Heart right ventricle (tissue), 16 donors: ENCODE measurements around the gene LDAH. TPM values are rescaled to one million over a fixed set of nuclear protein-coding genes. Genes with fewer than 3 reads are reported as not detected.

Source experiments
- ATAC-seq, 8 donors: fragments of 200-7000 bp; cut with Tn5 transposase; one replicate each; pipeline ENCODE4 v1.9.1; 2020; ENCODE audit warnings: mild to moderate bottlenecking in 8 of 8, moderate library complexity in 8 of 8, moderate number of reproducible peaks in 1 of 8
- DNase-seq, 2 donors: peaks; one replicate each; pipeline ENCODE4 v3.0.0-alpha.2; 2020
- H3K27ac ChIP-seq, 10 donors: fragments of 200-600 bp; sonication (generic) in 2 of 10; one replicate each; pipeline versions ENCODE4 v1.5.0 to v1.8.0; 2020 to 2022; ENCODE audit warnings: mild to moderate bottlenecking in 3 of 10
- H3K27me3 ChIP-seq, 7 donors: fragments of 200-600 bp; one replicate each; pipeline ENCODE4 v1.8.0; 2021 to 2022; ENCODE audit warnings: mild to moderate bottlenecking in 2 of 7
- H3K36me3 ChIP-seq, 9 donors: fragments of 200-600 bp; sonication (generic) in 1 of 9; one replicate each; pipeline versions ENCODE4 v1.5.0 to v1.8.0; 2020 to 2022; ENCODE audit warnings: mild to moderate bottlenecking in 2 of 9
- H3K4me1 ChIP-seq, 9 donors: fragments of 200-600 bp; sonication (generic) in 1 of 9; one replicate each; pipeline versions ENCODE4 v1.5.0 to v1.8.0; 2020 to 2022; ENCODE audit warnings: mild to moderate bottlenecking in 4 of 9
- H3K4me3 ChIP-seq, 10 donors: fragments of 200-600 bp; sonication (generic) in 2 of 10; one replicate each; pipeline versions ENCODE4 v1.5.0 to v1.8.0; 2020 to 2022; ENCODE audit warnings: mild to moderate bottlenecking in 7 of 10, moderate library complexity in 2 of 10
- H3K9me3 ChIP-seq, 11 donors: fragments of 200-600 bp in 10 of 11; sonication (generic) in 2 of 11; one replicate each; pipeline versions ENCODE4 v1.5.0 to v1.8.0; 2013 to 2022; ENCODE audit warnings: mild to moderate bottlenecking in 2 of 11, control low read depth in 1 of 11, moderate library complexity in 1 of 11
- WGBS, 2 donors: extraction: QIAGEN DNeasy Blood & Tissue Kit; methylation state at CpG; one replicate each; pipeline ENCODE4 v1.1.7; 2013; ENCODE audit warnings: inconsistent platforms in 1 of 2; 5-methylcytosine and 5-hydroxymethylcytosine counted together
- intact Hi-C, 10 donors: fragments of 100-400 bp; cut with DNase I; formaldehyde crosslinking; loops; one replicate each; pipeline versions ENCODE4 v1.11.1 to v1.14.2; 2022
- polyA plus RNA-seq, 2 donors: library from polyadenylated mRNA; stranded (reverse); fragments of 200-250 nt; gene quantifications; one replicate each; pipeline ENCODE4 v1.2.3, GENCODE V29; 2013
- total RNA-seq, 10 donors: library from RNA; stranded (reverse); fragmentation: NEBNext Ultra II Directional in 3 of 10; extraction: Animal tissue kit (Norgen Biotek cat#: 25700) in 3 of 10; gene quantifications; one replicate each; pipeline versions ENCODE4 v1.2.1 to v1.2.4, GENCODE V29; 2021 to 2023
- TF ChIP-seq, protein P1 (sequence below), 9 donors: fragments of 200-600 bp; sonication (generic) in 2 of 9; IDR thresholded peaks; one replicate each; pipeline versions ENCODE4 v1.5.0 to v1.8.0; 2021 to 2022; ENCODE audit warnings: antibody characterized with exemption in 9 of 9, mild to moderate bottlenecking in 5 of 9, moderate library complexity in 1 of 9
- donor health status: Arrhythmogenic right ventricular cardiomyopathy.
- donor health status: ischemic (EF 13 %, LVEDD 7.1; RV severe dilation, severe dysfunction).
- donor health status: healthy with polysubstance abuse.
- donor health status: DM: no; HTN: yes; CAD: no.
- donor health status: DM: no; HTN: no; CAD: no.
- donor health status: ischemic (EF 25% LVEDD 6.9; RV normal size, moderate dysfunction).
- donor health status: ischemic (EF 25% LVEDD 5.7; RV mildly dilated, moderate dysfunction).
- donor health status: healthy.
- donor health status: DM: yes; HTN: yes; CAD: no.
- donor health status: Ischemic cardiomyopathy.
- donor health status: ischemic (EF 35%, LVEDD 5.7; RV mildly dilated, moderate dysfunction).
- donor health status: nonischemic (EF 11% LVEDD 7.7; RV severe dilation, severe dysfunction).
- donor health status: DM: yes; HTN: yes; CAD: no.
- donor health status: PGD.
- donor health status: ischemic (EF 29% LVEDD 5.4; RV normal size, mild dysfunction).
- donor health status: nonischemic (EF 23%, LVEDD 6.1; RV moderate dilation, normal function).

LDAH gene
- total and polyA plus RNA-seq, 12 donors: 1.5 to 11.3 (median 5.4) TPM

- DNase-seq (peak; percentile 88 to 91), ATAC-seq (peak; percentile 80 to 93 (median 90))
- TF ChIP-seq, protein P1, sequence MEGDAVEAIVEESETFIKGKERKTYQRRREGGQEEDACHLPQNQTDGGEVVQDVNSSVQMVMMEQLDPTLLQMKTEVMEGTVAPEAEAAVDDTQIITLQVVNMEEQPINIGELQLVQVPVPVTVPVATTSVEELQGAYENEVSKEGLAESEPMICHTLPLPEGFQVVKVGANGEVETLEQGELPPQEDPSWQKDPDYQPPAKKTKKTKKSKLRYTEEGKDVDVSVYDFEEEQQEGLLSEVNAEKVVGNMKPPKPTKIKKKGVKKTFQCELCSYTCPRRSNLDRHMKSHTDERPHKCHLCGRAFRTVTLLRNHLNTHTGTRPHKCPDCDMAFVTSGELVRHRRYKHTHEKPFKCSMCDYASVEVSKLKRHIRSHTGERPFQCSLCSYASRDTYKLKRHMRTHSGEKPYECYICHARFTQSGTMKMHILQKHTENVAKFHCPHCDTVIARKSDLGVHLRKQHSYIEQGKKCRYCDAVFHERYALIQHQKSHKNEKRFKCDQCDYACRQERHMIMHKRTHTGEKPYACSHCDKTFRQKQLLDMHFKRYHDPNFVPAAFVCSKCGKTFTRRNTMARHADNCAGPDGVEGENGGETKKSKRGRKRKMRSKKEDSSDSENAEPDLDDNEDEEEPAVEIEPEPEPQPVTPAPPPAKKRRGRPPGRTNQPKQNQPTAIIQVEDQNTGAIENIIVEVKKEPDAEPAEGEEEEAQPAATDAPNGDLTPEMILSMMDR (IDR thresholded peaks at IDR 0.05): peak; percentile 88 to 98 (median 94)
- peaks cover 32 to 72% (median 49%) of the 10 kb centered on the region in 9 donors for H3K4me1 ChIP-seq
- intact Hi-C loops: loop anchor here in 9 of 10 donors (1.0 to 10.0 kb wide), 11 partner anchors 34 to 194 kb away; partner anchors contain the start of gene RHOB (in 1 of the 9)
- 26 to 29% methylated on average over 32 of the region's 32 CpGs for WGBS, 2 donors
- H3K36me3 ChIP-seq: peaks cover 0 to 75% (median 8%) of the 10 kb centered on the region in 9 donors
- peak overlapping the region; percentile 32 to 87 (median 74) for H3K27ac ChIP-seq
- H3K9me3 ChIP-seq: no peaks in the 10 kb centered on the region
- H3K4me3 ChIP-seq: peak overlapping the region in 1 of 10 donors; percentile 11
- no peaks in the 10 kb centered on the region for H3K27me3 ChIP-seq
Observed at GRCh38 chr2:20635675-20636584, 187.0 kb downstream of the LDAH start.

GRCh38 chr2:20635113-20635510 is 187.8 kb downstream of the LDAH start:
- peaks cover 32 to 65% (median 43%) of the 10 kb centered on the region in 9 donors for H3K4me1 ChIP-seq
- no peak for ATAC-seq
- peak overlapping the region; percentile 32 to 87 (median 74) for H3K27ac ChIP-seq
- 70 to 72% methylated on average over 5 of the region's 5 CpGs for WGBS, 2 donors
- H3K9me3 ChIP-seq: no peaks in the 10 kb centered on the region
- peaks cover 0 to 74% (median under 1%) of the 10 kb centered on the region in 9 donors for H3K36me3 ChIP-seq
- no peaks in the 10 kb centered on the region for H3K27me3 ChIP-seq
- TF ChIP-seq, protein P1 (IDR thresholded peaks at IDR 0.05): no peak
- DNase-seq: no peak
- peak overlapping the region in 1 of 10 donors; percentile 11 for H3K4me3 ChIP-seq
- intact Hi-C loops: loop anchor here in 7 of 10 donors (1.0 to 10.0 kb wide), 10 partner anchors 33 to 193 kb away; no protein-coding TSS in a partner anchor

DNA sequence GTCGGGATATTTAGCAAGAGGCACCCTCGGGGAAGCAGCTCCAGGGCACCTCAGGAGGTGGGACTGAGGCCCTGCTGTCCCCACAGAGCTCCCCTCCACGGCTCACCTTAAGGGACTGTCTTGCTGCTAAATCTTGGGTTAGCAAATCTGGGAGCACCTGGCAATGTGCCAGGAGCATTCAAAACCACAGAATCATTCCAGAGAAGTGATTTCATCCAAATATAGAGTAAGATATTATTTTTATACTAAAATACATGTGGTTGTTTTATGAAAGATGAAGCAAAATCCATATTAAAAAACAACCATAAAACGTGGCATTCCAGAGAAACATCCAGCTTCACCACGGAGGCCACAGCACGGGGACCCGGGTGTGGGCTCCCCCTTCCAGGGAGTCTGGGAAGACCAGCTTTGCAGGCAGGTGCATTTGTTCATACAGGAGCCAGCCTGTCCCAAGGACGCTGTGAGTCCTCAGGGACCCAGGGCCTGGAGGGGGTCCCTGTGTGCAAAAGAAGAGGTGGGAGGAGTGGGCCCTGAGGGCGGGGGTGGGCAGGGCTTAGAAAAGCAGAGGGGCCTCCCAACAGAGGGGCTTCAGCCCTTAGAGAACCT is 188.3 kb downstream of the LDAH start:
- WGBS, 2 donors: 66 to 67% methylated on average over 9 of the region's 9 CpGs
- Histone ChIP-seq H3K4me1 (peaks cover 32 to 63% (median 43%) of the 10 kb centered on the region in 9 donors), H3K27ac (peak overlapping the region in 9 of 10 donors; percentile 60 to 87 (median 75)), H3K4me3 (no peak overlapping the region), H3K36me3 (peaks cover 0 to 73% (median 0%) of the 10 kb centered on the region in 9 donors), H3K9me3 (no peaks in the 10 kb centered on the region), H3K27me3 (no peaks in the 10 kb centered on the region)
- no peak for ATAC-seq
- DNase-seq: no peak
- intact Hi-C loops: loop anchor here in 8 of 10 donors (1.0 to 10.0 kb wide), 12 partner anchors 32 to 192 kb away; no protein-coding TSS in a partner anchor
- TF ChIP-seq, protein P1 (IDR thresholded peaks at IDR 0.05): no peak

Other genes with a start within 250 kb of the LDAH start
- 10 to 100 TPM; 11.3 to 26.3 (median 16.1) TPM for gene HS1BP3, start 172.0 kb downstream of the LDAH start, total RNA-seq
- 10 to 100 TPM; 16.8 to 24.6 TPM for gene HS1BP3, start 172.0 kb downstream of the LDAH start, polyA plus RNA-seq
- 1 to 10 TPM in 1 of 10 donors, under 1 TPM in 9; 0.10 to 1.2 (median 0.66) TPM for gene GDF7, start 156.0 kb downstream of the LDAH start, total RNA-seq
- gene GDF7, start 156.0 kb downstream of the LDAH start, polyA plus RNA-seq: under 1 TPM; 0.17 to 0.37 TPM
- gene APOB, start 221.0 kb upstream of the LDAH start, total RNA-seq: 10 to 100 TPM in 4 of 10 donors, 1 to 10 TPM in 6; 5.1 to 45.4 (median 9.1) TPM
- 1 to 10 TPM in 1 of 2 donors, under 1 TPM in 1; 0.22 to 2.0 TPM for gene APOB, start 221.0 kb upstream of the LDAH start, polyA plus RNA-seq